GM21619 (cell line): ENCODE measurements around the gene FGF11.
"Not testable (repeated sequence)": the region's sequence is repeated elsewhere in the genome, so short reads cannot be mapped to it uniquely, and the experiment has no call there.

Experiments used
- ATAC-seq: cut with Tn5 transposase; IDR thresholded peaks from one replicate; pipeline ENCODE4 v1.9.1; 2021; ENCODE audit not compliant: unreplicated experiment

Gene FGF11

GRCh38 chr17:7460850-7461660 is 21.7 kb downstream of the FGF11 start:
- no peak for ATAC-seq

- ATAC-seq: no peak
Measured at GRCh38 chr17:7462474-7463371, 23.4 kb downstream of the FGF11 start.

- no peak for ATAC-seq
Measured at GRCh38 chr17:7463372-7463846, 24.1 kb downstream of the FGF11 start.

GRCh38 chr17:7464081-7464480 is 24.8 kb downstream of the FGF11 start:
- ATAC-seq: no peak

- ATAC-seq: no peak
Measured at GRCh38 chr17:7465597-7466275, 26.4 kb downstream of the FGF11 start.

- ATAC-seq: no peak
Measured at GRCh38 chr17:7466318-7466638, 27.0 kb downstream of the FGF11 start.

- ATAC-seq: no peak
Measured at GRCh38 chr17:7466639-7467341, 27.5 kb downstream of the FGF11 start.

- ATAC-seq: no peak
Measured at GRCh38 chr17:7467498-7467897, 28.2 kb downstream of the FGF11 start.

GRCh38 chr17:7468290-7468689 is 29.0 kb downstream of the FGF11 start:
- no peak for ATAC-seq

- ATAC-seq: no peak
Measured at GRCh38 chr17:7468804-7469389, 29.6 kb downstream of the FGF11 start.

- not testable (repeated sequence) for ATAC-seq
Measured at GRCh38 chr17:7469843-7470242, 30.5 kb downstream of the FGF11 start.

- ATAC-seq: not testable (repeated sequence)
Measured at GRCh38 chr17:7470457-7470973, 31.2 kb downstream of the FGF11 start.

- ATAC-seq: no peak
Measured at GRCh38 chr17:7471729-7472128, 32.4 kb downstream of the FGF11 start.

GRCh38 chr17:7474767-7475166 is 35.5 kb downstream of the FGF11 start:
- not testable (repeated sequence) for ATAC-seq

GRCh38 chr17:7475764-7476422 is 36.6 kb downstream of the FGF11 start:
- no peak for ATAC-seq

GRCh38 chr17:7476494-7476893 is 37.2 kb downstream of the FGF11 start:
- no peak for ATAC-seq

GRCh38 chr17:7476951-7477350 is 37.6 kb downstream of the FGF11 start:
- no peak for ATAC-seq

- ATAC-seq: no peak
Measured at GRCh38 chr17:7477392-7478275, 38.3 kb downstream of the FGF11 start.
